Mucosa of descending colon (tissue), 3 donors: ENCODE measurements around the gene PPP1R37. TPM values are rescaled to one million over a fixed set of nuclear protein-coding genes. Genes with fewer than 3 reads are reported as not detected.

Source experiments
- ATAC-seq: fragments of 200-7000 bp; cut with Tn5 transposase; one replicate; pipeline ENCODE4 v1.9.1; 2020; ENCODE audit warnings: mild to moderate bottlenecking, moderate library complexity
- DNase-seq, 3 donors: peaks; one replicate each; pipeline ENCODE4 v3.0.0-alpha.2; 2020
- H3K36me3 ChIP-seq: fragments of 200-600 bp; one replicate; pipeline ENCODE4 v1.8.0; 2021; ENCODE audit warnings: low read depth, mild to moderate bottlenecking
- H3K4me1 ChIP-seq: fragments of 200-600 bp; one replicate; pipeline ENCODE4 v1.8.0; 2021; ENCODE audit warnings: low read depth, mild to moderate bottlenecking
- H3K4me3 ChIP-seq: fragments of 200-600 bp; one replicate; pipeline ENCODE4 v1.8.0; 2021; ENCODE audit warnings: mild to moderate bottlenecking
- H3K9me3 ChIP-seq: fragments of 200-600 bp; one replicate; pipeline ENCODE4 v1.8.0; 2021; ENCODE audit warnings: mild to moderate bottlenecking
- CTCF ChIP-seq: fragments of 200-600 bp; IDR thresholded peaks from one replicate; pipeline ENCODE4 v1.8.0; 2022; ENCODE audit warnings: antibody characterized with exemption, mild to moderate bottlenecking
- intact Hi-C, 2 donors: fragments of 100-400 bp; cut with DNase I in 1 of 2; cut with micrococcal nuclease in 1 of 2; formaldehyde crosslinking; loops; one replicate each; pipeline versions ENCODE4 v1.11.0 to v1.11.1; 2022; cut with DNase I, micrococcal nuclease
- total RNA-seq, 3 donors: library from RNA; stranded (reverse); fragmentation: NEBNext Ultra II Directional in 2 of 3; extraction: Animal tissue kit (Norgen Biotek cat#: 25700) in 2 of 3; gene quantifications; one replicate each; pipeline versions ENCODE4 v1.2.1 to v1.2.4, GENCODE V29; 2021 to 2023
- donor health status: DM: no; HTN: no; CAD: no; lungs with moderate emphysema.
- donor health status: DM: no; HTN: no; CAD: no.
- donor health status: DM: no; HTN: yes; CAD: no.

Gene PPP1R37
- total RNA-seq, 3 donors from 2014 or later: 27.2 to 33.6 (median 31.7) TPM

DNA sequence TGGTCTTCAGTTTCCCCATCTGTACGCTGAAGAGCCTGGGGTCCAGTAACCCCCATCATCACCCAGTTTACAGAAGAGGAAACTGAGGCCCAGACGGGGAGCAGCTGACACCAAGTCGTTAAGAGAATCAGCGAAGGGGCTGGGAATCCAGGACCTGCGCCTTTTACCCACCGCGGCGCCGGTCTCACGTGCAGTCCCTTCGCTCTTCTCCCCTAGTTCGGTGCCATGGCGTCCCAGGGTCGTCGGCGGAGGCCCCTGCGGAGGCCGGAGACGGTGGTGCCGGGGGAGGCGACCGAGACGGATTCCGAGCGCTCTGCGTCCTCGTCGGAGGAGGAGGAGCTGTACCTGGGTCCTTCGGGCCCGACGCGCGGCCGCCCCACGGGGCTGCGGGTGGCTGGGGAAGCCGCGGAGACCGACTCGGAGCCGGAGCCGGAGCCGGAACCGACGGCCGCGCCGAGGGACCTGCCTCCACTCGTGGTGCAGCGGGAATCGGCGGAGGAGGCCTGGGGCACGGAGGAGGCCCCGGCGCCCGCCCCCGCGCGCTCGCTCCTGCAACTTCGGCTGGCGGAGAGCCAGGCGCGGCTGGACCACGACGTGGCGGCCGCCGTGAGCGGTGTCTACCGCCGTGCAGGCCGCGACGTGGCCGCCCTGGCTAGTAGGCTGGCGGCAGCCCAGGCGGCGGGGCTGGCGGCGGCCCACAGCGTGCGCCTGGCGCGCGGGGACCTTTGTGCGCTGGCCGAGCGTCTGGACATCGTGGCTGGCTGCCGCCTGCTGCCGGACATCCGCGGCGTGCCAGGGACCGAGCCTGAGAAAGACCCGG, 86.3 kb downstream of the PPP1R37 start:
- H3K4me1 ChIP-seq: peaks cover 15% of the 10 kb centered on the region
- peak in 2 of 3 donors; percentile 65 to 73 for DNase-seq
- no peaks in the 10 kb centered on the region for H3K9me3 ChIP-seq
- ATAC-seq: peak; percentile 10
- peaks cover 5% of the 10 kb centered on the region for H3K36me3 ChIP-seq
- intact Hi-C loops: no loop called here
- no peak for TF ChIP-seq CTCF
- H3K4me3 ChIP-seq: peak overlapping the region; percentile 69

- intact Hi-C loops: no loop called here
- Histone ChIP-seq H3K4me3 (no peak overlapping the region), H3K36me3 (peaks cover 5% of the 10 kb centered on the region), H3K4me1 (peaks cover 15% of the 10 kb centered on the region), H3K9me3 (no peaks in the 10 kb centered on the region)
- no peak for ATAC-seq
- no peak for TF ChIP-seq CTCF
- no peak for DNase-seq
These were observed 87.0 kb downstream of the PPP1R37 start for GRCh38 chr19:45179892-45180370.

DNA sequence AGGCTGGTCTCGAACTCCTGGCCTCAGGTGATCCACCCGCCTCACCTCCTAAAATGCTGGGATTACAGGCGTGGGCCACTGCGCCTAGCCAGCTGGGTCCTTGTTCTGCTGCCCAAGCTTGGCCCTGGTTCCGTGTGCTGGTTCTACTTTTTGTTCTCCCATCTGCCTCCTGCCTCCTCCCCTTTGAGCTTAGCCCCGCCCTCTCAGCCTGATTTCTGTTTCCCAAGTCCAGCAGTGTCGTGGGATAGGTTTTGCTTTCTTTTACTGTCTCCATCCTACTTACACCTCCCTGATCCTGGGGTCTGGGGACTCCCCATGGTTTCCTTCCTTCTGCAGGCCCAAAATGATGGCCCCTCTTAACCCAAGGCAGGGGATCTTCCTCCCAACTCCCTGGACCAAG, 88.0 kb downstream of the PPP1R37 start:
- peaks cover 15% of the 10 kb centered on the region for H3K4me1 ChIP-seq
- H3K9me3 ChIP-seq: no peaks in the 10 kb centered on the region
- no peak overlapping the region for H3K4me3 ChIP-seq
- no peak for ATAC-seq
- intact Hi-C loops: no loop called here
- H3K36me3 ChIP-seq: peaks cover 5% of the 10 kb centered on the region
- DNase-seq: no peak
- no peak for TF ChIP-seq CTCF

- Histone ChIP-seq H3K4me3 (no peak overlapping the region), H3K9me3 (no peaks in the 10 kb centered on the region), H3K4me1 (peaks cover 10% of the 10 kb centered on the region), H3K36me3 (peaks cover 5% of the 10 kb centered on the region)
- no peak for TF ChIP-seq CTCF
- intact Hi-C loops: no loop called here
- ATAC-seq (no peak), DNase-seq (peak in 1 of 3 donors; percentile 43)
These were observed 89.8 kb downstream of the PPP1R37 start for GRCh38 chr19:45182758-45183157.

DNA sequence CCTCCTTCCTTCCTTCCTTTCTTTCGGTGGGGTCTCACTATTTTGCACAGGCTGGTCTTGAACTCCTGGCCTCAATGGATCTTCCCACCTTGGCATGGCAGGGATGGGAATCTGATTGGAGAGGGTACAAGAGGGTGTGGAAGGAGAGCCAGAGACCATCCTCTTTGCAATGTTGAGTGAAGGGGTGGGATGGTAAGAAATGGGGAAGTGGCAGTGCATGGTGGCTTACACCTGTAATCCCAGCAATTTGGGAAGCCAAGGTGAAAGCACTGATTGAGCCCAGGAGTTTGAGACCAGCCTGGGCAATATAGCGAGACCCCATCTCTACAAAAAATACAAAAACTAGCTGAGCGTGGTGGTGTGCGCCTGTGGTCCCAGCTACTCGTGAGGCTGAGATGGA, 91.1 kb downstream of the PPP1R37 start:
- ATAC-seq (no peak), DNase-seq (no peak)
- Histone ChIP-seq H3K4me1 (peaks cover 10% of the 10 kb centered on the region), H3K36me3 (no peaks in the 10 kb centered on the region), H3K4me3 (no peak overlapping the region), H3K9me3 (no peaks in the 10 kb centered on the region)
- intact Hi-C loops: no loop called here
- no peak for TF ChIP-seq CTCF
